Stimulated activated CD4-positive, alpha-beta T cell treated with anti-CD3 and anti-CD28 coated beads, Interleukin-2, amount 100 ng/mL, for 4 hours (primary cell): Measurements from ENCODE around the gene ERVFRD-1.

Source experiments
- DNase-seq: peaks from one replicate; pipeline ENCODE4 v3.0.0-alpha.2; 2020; ENCODE audit warnings: low read depth

The ERVFRD-1 gene, protein sequence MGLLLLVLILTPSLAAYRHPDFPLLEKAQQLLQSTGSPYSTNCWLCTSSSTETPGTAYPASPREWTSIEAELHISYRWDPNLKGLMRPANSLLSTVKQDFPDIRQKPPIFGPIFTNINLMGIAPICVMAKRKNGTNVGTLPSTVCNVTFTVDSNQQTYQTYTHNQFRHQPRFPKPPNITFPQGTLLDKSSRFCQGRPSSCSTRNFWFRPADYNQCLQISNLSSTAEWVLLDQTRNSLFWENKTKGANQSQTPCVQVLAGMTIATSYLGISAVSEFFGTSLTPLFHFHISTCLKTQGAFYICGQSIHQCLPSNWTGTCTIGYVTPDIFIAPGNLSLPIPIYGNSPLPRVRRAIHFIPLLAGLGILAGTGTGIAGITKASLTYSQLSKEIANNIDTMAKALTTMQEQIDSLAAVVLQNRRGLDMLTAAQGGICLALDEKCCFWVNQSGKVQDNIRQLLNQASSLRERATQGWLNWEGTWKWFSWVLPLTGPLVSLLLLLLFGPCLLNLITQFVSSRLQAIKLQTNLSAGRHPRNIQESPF

GRCh38 chr6:11110921-11111768 is at the start of gene ERVFRD-1:
ERVFRD-1 (minus strand) TSS chr6:11111725; CDS start chr6:11105310, 6,415 bp downstream.
- no peak for DNase-seq

DNA sequence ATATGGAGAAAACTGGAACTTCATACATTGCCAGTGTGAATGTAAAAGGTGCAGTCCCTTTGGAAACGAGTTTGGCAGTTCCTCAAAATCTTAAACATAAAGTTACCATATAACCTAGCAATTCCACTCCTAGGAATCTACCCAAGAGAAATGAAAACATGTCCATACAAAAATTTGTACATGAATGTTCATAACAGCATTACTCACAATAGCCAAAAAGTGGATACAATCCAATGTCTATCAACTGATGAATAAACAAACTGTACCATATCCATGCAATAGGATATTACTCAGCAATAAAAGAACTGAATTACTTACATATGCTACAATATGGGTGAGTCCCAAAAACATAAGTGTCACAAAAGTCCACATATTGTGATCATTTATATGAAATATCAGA is 48.7 kb upstream of the ERVFRD-1 start:
- DNase-seq, result no peak

DNA sequence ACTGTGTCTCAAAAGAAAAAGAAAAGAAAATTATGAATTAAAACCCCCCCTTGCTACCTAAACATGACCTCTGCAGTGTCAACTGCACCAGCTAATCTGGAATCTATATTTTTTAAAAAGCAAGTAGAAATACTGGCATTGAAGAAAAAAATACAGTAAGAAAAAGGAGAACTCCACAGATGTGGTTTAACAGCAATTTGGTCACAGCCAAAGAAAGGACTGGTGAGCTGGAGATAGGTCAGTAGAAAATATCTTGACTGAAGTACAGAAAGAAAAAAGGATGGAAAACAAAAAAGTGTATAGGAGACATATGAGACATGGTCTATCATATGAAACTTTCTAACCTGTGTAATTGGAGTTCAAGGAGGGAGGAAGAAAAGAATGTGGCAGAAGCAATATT is 44.1 kb upstream of the ERVFRD-1 start:
- no peak for DNase-seq

- DNase-seq, result no peak
Measured at GRCh38 chr6:11153447-11153846, 41.9 kb upstream of the ERVFRD-1 start.

DNA sequence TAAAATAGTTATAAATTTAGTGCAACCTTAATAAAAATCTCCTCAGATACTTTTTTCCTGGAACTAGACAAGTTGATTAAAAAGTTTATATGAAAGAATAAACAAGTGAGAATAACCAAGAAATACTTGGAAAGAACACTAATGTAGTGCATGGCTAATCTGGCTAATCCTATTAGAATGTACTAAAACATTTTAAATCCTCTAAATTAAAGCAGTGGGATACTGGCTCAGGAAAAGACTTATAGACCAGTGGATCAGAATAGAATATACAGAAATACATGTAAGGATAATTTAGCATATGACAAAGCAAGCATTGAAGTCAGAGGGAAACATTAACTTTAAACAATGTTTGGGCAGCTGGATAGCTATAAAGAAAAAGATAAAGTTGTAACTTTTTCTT is 41.1 kb upstream of the ERVFRD-1 start:
- DNase-seq, result no peak

- no peak for DNase-seq
Measured at GRCh38 chr6:11151488-11151887, 40.0 kb upstream of the ERVFRD-1 start.

- no peak for DNase-seq
Measured at GRCh38 chr6:11149551-11149950, 38.0 kb upstream of the ERVFRD-1 start.

- no peak for DNase-seq
Measured at GRCh38 chr6:11146117-11146826, 34.7 kb upstream of the ERVFRD-1 start.

GRCh38 chr6:11144393-11144851 is 32.9 kb upstream of the ERVFRD-1 start:
- peak; percentile 69 for DNase-seq

- DNase-seq, result no peak
Measured at GRCh38 chr6:11143394-11144371, 32.2 kb upstream of the ERVFRD-1 start.

- no peak for DNase-seq
Measured at GRCh38 chr6:11142296-11143027, 30.9 kb upstream of the ERVFRD-1 start.

GRCh38 chr6:11141295-11141694 is 29.8 kb upstream of the ERVFRD-1 start:
- no peak for DNase-seq

- DNase-seq, result no peak
Measured at GRCh38 chr6:11140056-11140455, 28.5 kb upstream of the ERVFRD-1 start.

DNA sequence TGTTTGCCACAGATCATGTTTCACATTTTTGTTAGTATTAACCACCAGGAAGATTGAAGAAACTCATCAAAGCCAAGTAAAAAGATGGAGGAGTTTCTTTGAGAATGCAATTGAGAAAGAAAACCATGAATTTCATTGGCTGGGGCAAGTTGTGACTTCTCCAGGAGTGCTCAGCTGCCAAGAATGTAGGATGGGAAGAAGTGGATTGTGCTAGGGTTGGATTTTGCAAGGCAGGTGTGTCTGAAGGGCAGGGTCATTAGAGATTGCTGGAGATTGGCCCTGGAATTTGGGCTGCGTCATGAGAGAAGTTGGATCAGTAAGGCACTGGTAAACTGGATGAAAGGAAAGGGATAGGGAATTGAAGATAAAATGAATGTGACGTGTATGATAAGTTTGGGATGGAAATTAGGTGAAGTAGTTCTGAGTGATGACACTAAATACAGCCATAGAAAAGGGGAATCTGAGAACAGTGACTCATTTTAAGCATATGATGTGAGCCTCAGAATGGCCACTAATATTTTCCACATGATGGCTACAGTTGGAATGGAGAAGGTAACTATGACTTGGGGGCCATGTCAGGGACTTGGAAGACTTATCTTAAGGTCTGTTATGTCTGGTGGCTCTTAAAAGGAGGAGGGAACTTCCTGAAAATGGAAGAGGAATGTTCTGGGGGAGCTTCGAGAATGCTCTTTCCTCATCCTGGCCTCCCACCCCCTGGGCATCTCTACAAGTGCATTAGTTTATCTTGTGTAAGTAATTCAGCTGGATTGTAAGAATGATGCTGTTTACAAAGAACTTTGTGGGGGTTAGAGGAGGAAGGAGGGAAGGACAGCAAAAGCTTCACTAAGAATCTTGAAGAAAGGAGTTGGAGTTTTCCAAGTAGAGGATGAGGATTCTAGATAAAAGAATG is 27.8 kb upstream of the ERVFRD-1 start:
- no peak for DNase-seq

DNA sequence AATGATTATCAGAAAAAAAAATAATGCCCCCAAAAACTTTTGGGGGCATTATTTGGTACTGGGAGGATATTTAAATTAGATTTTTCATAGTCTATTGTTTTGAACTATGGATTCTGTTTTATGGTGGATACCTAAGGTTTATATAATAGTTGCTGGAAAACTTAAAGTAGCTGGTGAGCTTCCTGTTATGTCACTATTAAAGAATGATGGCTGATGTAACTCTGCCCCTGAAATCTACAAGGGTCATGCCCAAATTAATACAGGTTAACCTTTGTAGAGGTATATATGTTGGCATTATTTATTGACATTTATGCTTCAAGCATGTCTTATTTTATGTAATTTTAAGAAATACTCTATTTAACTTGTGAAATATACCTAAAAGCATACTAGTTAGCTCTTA is 25.3 kb upstream of the ERVFRD-1 start:
- DNase-seq, result no peak

GRCh38 chr6:11133281-11133680 is 21.8 kb upstream of the ERVFRD-1 start:
- DNase-seq, result no peak

GRCh38 chr6:11132194-11132888 is 20.8 kb upstream of the ERVFRD-1 start:
- DNase-seq, result no peak

DNA sequence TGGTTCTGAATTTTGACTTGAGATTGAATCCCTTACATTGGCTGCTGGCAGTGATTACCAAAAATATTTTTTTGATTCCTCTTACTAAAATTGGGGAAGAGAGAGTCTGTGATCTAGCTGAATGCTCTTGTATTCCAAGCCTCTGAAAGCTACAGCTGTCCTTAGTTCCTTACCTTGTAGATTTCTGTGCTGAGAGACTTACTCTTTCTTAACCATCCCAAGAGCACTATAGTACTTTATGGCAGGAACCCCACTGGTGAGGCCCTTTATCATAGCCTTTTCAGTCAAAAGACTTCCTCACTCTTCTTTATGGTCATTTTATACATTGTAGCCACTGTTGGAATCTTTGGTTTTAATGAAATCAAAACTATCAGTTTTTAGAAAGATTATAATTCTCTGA is 19.1 kb upstream of the ERVFRD-1 start:
- no peak for DNase-seq
